PC-9 (cell line): Measurements from ENCODE around the gene AGRP. TPM values are rescaled to one million over a fixed set of nuclear protein-coding genes. Genes with fewer than 3 reads are reported as not detected.
A peak's percentile ranks its signal among the peaks of the same experiment; 100 is the strongest.

Experiments
- BruUV-seq: library from RNA; stranded (reverse); fragments of 400-500 nt; replicated peaks from 2 replicates; lab custom pipeline; 2021; lab: Mats Ljungman, UMichigan
- CTCF ChIA-PET: fragments of 300-600 bp; sonication (Branson Sonifier 250); formaldehyde crosslinking; loops from one replicate; lab custom pipeline; 2022; ENCODE audit warnings: antibody characterized with exemption; lab: Charles Lee
- POLR2A ChIA-PET: fragments of 300-600 bp; sonication (Branson Sonifier 250); formaldehyde crosslinking; loops from one replicate; lab custom pipeline; 2022; ENCODE audit warnings: antibody characterized with exemption; ENCODE audit not compliant: unreplicated experiment; lab: Charles Lee
- DNase-seq, 2 experiments: peaks; one replicate each; pipeline versions ENCODE4 v3.0.0 to v3.0.0-alpha.2; 2015 to 2022; ENCODE audit warnings: mixed read lengths in 1 of 2
- H2AFZ ChIP-seq: fragments of 200-600 bp; sonication (generic); 2 replicates; pipeline ENCODE4 v1.8.1; 2017; ENCODE audit warnings: antibody characterized with exemption
- H3F3A ChIP-seq: fragments of 200-600 bp; sonication (generic); 2 replicates; pipeline ENCODE4 v1.8.1; 2017; ENCODE audit warnings: antibody characterized with exemption, mild to moderate bottlenecking, low read depth; ENCODE audit not compliant: insufficient read depth
- H3K27ac ChIP-seq: fragments of 200-600 bp; sonication (generic); 2 replicates; pipeline ENCODE4 v1.6.1; 2016; ENCODE audit warnings: mixed run types
- H3K27me3 ChIP-seq: fragments of 200-600 bp; sonication (generic); 2 replicates; pipeline ENCODE4 v1.6.1; 2016; ENCODE audit warnings: low read depth, mixed run types; ENCODE audit not compliant: insufficient read depth
- H3K36me3 ChIP-seq: fragments of 200-600 bp; sonication (generic); 2 replicates; pipeline ENCODE4 v1.6.1; 2016; ENCODE audit warnings: low read depth, mixed run types
- H3K4me1 ChIP-seq: fragments of 200-600 bp; sonication (generic); replicated peaks from 2 replicates; pipeline ENCODE4 v1.6.1; 2016; ENCODE audit warnings: mixed run types; ENCODE audit not compliant: insufficient read depth
- H3K4me2 ChIP-seq: fragments of 200-600 bp; sonication (generic); 2 replicates; pipeline ENCODE4 v1.6.1; 2017; ENCODE audit warnings: mixed run types
- H3K4me3 ChIP-seq: fragments of 200-600 bp; sonication (generic); 2 replicates; pipeline ENCODE4 v1.6.1; 2016; ENCODE audit warnings: mixed run types
- H3K79me2 ChIP-seq: fragments of 200-600 bp; sonication (generic); 2 replicates; pipeline ENCODE4 v1.6.1; 2017; ENCODE audit warnings: low read depth, mixed run types
- H3K9me2 ChIP-seq: fragments of 200-600 bp; sonication (generic); 2 replicates; pipeline ENCODE4 v1.8.1; 2017; ENCODE audit warnings: mild to moderate bottlenecking; ENCODE audit not compliant: insufficient read depth
- H3K9me3 ChIP-seq: fragments of 200-600 bp; sonication (generic); 2 replicates; pipeline ENCODE4 v1.8.1; 2016; ENCODE audit warnings: low read depth; ENCODE audit not compliant: insufficient read depth
- H4K20me1 ChIP-seq: fragments of 200-600 bp; sonication (generic); 2 replicates; pipeline ENCODE4 v1.8.1; 2017; ENCODE audit not compliant: insufficient read depth
- EZH2 ChIP-seq: fragments of 200-600 bp; sonication (generic); IDR thresholded peaks from 2 replicates; pipeline ENCODE4 v1.8.0; 2017; ENCODE audit warnings: antibody characterized with exemption, low read depth
- intact Hi-C: fragments of 100-400 bp; cut with micrococcal nuclease; formaldehyde crosslinking; loops from one replicate; pipeline ENCODE4 v1.10.0; 2022; ENCODE audit not compliant: unreplicated experiment
- total RNA-seq: library from RNA; stranded (reverse); gene quantifications from 2 replicates; pipeline ENCODE4 v1.2.3, GENCODE V29; 2021
- TF ChIP-seq, protein P1 (sequence below): fragments of 200-600 bp; sonication (generic); conservative IDR thresholded peaks from 2 replicates; pipeline ENCODE4 v1.6.1; 2017; ENCODE audit warnings: mixed run types, antibody characterized with exemption, mild to moderate bottlenecking, moderate library complexity

AGRP gene
- total RNA-seq, 1 experiment from 2014 or later = not detected

DNA sequence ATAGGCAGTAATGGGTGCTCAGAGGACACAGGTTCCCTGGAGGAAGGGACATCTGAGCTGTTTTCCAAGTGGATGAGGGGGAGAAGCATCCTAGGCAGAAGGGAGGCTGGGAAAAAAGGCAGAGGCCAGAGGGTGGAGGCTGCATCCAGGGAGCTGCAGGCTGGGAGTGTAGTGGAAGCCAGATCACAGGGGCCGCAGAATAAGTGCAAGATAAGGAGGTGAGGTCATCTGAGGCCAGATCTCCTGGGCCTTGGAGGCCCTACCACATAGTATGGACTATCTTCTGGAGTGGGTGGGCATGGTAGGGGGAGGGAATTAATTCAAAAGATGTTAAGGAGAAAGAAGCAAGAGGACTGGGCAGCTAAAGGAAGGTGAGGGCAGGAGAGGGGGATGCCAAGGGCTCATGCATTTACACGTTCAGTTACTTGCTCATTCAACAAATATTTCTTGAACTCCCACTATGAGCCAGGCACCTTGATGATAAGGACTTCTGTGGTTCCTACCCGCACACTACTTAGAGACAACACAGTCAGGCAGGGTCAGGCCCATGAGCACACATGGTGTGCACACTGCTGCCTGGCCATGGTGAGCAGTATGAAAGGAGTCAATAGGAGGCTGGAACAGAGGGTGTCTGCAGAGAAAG, 42.9 kb upstream of the AGRP start:
- no peak overlapping the region for H2AFZ ChIP-seq
- ChIA-PET POLR2A (interaction anchor here (0.5 to 0.6 kb wide), 2 partner anchors 21 to 1132 kb away, joined by 3 read pairs; no protein-coding TSS in a partner anchor), CTCF (interaction anchor here (0.5 to 0.6 kb wide), 2 partner anchors 16 to 100 kb away, joined by 3 to 4 read pairs; no protein-coding TSS in a partner anchor)
- peak in 1 of 2 experiments; percentile 39 for DNase-seq
- H3K4me2 ChIP-seq = peak overlapping the region; percentile 27; the same call in 1 of the 2 replicates
- no peaks in the 10 kb centered on the region for H3K27me3 ChIP-seq
- no peaks in the 10 kb centered on the region for H3K36me3 ChIP-seq
- peaks cover 17% of the 10 kb centered on the region for H3K79me2 ChIP-seq
- H3K27ac ChIP-seq = peak overlapping the region; percentile 11; the same call in 1 of the 2 replicates
- peaks cover 52% of the 10 kb centered on the region for H3K4me1 ChIP-seq
- no TSS peak for BruUV-seq
- peaks cover 3% of the 10 kb centered on the region; the same call in 1 of the 2 replicates for H4K20me1 ChIP-seq
- no peak overlapping the region for H3K4me3 ChIP-seq
- no peak for TF ChIP-seq EZH2
- TF ChIP-seq, protein P1, sequence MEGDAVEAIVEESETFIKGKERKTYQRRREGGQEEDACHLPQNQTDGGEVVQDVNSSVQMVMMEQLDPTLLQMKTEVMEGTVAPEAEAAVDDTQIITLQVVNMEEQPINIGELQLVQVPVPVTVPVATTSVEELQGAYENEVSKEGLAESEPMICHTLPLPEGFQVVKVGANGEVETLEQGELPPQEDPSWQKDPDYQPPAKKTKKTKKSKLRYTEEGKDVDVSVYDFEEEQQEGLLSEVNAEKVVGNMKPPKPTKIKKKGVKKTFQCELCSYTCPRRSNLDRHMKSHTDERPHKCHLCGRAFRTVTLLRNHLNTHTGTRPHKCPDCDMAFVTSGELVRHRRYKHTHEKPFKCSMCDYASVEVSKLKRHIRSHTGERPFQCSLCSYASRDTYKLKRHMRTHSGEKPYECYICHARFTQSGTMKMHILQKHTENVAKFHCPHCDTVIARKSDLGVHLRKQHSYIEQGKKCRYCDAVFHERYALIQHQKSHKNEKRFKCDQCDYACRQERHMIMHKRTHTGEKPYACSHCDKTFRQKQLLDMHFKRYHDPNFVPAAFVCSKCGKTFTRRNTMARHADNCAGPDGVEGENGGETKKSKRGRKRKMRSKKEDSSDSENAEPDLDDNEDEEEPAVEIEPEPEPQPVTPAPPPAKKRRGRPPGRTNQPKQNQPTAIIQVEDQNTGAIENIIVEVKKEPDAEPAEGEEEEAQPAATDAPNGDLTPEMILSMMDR = no peak
- H3K9me3 ChIP-seq = no peaks in the 10 kb centered on the region
- H3K9me2 ChIP-seq = no peaks in the 10 kb centered on the region
- peaks cover 49% of the 10 kb centered on the region for H3F3A ChIP-seq
- intact Hi-C loops = no loop called here

DNA sequence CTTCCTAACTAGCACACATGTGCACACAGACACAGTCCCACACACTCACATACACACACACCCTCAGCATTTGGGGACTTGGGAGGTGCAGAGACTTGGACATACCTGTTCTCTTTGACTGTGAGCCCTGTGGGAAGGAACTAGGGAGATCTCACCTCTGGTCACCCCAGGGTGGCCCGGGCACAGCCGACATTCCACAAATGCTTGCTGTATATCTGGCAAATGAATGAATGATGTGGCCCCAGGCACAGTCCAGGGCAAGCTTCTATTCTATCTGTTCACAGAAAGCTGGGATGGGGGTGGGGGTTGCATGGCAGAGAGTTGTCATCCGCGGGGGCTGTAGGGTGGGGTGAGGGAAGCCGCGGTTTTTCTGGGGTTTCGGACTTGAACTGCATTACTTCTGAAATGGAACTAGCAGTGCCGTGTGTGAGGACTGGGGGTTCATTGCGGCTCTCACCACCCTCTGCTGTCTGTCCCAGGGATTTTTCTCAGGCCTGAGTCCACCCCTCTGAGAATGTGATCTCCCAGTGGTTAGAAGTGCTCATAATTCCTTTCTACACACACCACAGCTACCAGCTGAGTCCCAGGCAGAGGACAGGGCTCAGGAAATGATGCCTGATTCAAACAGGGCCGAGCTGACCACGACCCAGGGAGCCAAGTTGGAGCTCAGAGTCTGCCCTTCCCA, 42.0 kb upstream of the AGRP start:
- no peaks in the 10 kb centered on the region for H3K9me3 ChIP-seq
- TF ChIP-seq EZH2 = no peak
- TF ChIP-seq, protein P1 = peak; percentile 32; the same call in 1 of the 2 replicates
- BruUV-seq = no TSS peak
- H3F3A ChIP-seq = peaks cover 50% of the 10 kb centered on the region
- H3K27me3 ChIP-seq = no peaks in the 10 kb centered on the region
- H3K36me3 ChIP-seq = no peaks in the 10 kb centered on the region
- ChIA-PET CTCF (interaction anchor here (0.6 kb wide), 1 partner anchor 17 kb away, joined by 3 read pairs; no protein-coding TSS in a partner anchor), POLR2A (no interaction called here)
- intact Hi-C loops = no loop called here
- peak overlapping the region; percentile 11; the same call in 1 of the 2 replicates for H3K27ac ChIP-seq
- peaks cover 7% of the 10 kb centered on the region for H3K79me2 ChIP-seq
- no peak overlapping the region for H2AFZ ChIP-seq
- H3K4me2 ChIP-seq = peak overlapping the region; percentile 27
- peaks cover 45% of the 10 kb centered on the region for H3K4me1 ChIP-seq
- peak; percentile 77 to 84 for DNase-seq
- no peak overlapping the region for H3K4me3 ChIP-seq
- no peaks in the 10 kb centered on the region for H4K20me1 ChIP-seq
- H3K9me2 ChIP-seq = no peaks in the 10 kb centered on the region

DNA sequence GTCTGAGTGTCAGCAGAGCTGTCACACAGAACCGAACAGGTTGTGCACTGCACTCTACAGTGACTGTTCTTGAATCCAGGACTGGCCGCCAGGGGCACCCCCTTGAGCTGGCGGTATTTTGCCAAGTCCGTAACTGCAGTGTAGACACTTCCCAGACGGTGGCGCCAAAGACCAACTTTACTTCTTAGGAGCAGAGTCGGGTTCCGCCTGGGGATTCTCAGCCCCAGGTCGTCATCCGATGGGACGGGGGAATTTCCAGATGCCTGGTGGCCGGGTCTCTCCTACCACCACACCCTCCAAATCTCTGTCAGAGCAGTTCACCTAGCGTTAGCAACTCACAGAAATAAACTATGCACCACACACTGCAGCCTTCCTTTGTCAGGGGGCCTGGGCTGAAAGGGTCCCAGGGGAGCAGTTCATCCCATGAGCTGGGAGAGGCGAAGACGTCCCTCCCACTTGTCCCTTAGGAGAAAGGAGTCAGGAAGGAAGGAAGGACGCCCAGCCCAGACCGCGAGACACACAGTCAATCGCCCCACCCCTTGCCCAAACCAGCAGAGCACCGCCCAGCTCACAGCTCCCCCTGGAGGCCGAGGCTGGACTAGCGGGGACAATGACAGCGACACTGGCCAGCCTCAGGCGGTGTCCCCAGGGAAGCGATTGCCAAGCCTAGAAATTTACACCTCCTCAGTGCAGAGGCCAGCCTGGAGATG, 37.9 kb upstream of the AGRP start:
- intact Hi-C loops = loop anchor here (1.0 to 5.0 kb wide), 8 partner anchors 26 to 807 kb away; partner anchors contain the start of genes ACD, CTCF, PARD6A and RANBP10
- BruUV-seq = TSS peak; percentile 69

More for the DNA sequence above, 37.9 kb upstream of the AGRP start:
- ChIA-PET POLR2A (interaction anchor here (0.5 to 0.7 kb wide), 5 partner anchors 107 to 807 kb away, joined by 3 to 6 read pairs (median 6); partner anchors contain the start of gene ACD), CTCF (interaction anchor here (0.6 to 1.3 kb wide), 16 partner anchors 11 to 653 kb away, joined by 3 to 17 read pairs (median 5); partner anchors contain the start of genes ACD, ATP6V0D1, CARMIL2 and CTCF)
- peak overlapping the region; percentile 86 for H3K4me2 ChIP-seq
- H3F3A ChIP-seq = peaks cover 26% of the 10 kb centered on the region
- H3K27me3 ChIP-seq = no peaks in the 10 kb centered on the region
- peak overlapping the region; percentile 70 for H3K27ac ChIP-seq
- no peaks in the 10 kb centered on the region for H3K9me2 ChIP-seq
- H3K9me3 ChIP-seq = no peaks in the 10 kb centered on the region
- H3K36me3 ChIP-seq = no peaks in the 10 kb centered on the region
- H3K4me1 ChIP-seq = peaks cover 22% of the 10 kb centered on the region
- no peaks in the 10 kb centered on the region for H4K20me1 ChIP-seq
- TF ChIP-seq, protein P1 = peak; percentile 88
- no peak for TF ChIP-seq EZH2
- peak overlapping the region; percentile 54; the same call in 1 of the 2 replicates for H3K4me3 ChIP-seq
- H3K79me2 ChIP-seq = no peaks in the 10 kb centered on the region
- peak overlapping the region; percentile 87 for H2AFZ ChIP-seq
- DNase-seq = peak; percentile 82 to 96
